HEK293T (cell line): ENCODE measurements around the gene HTRA1.

Experiments used
- CTCF ChIA-PET: fragments of 350-600 bp; formaldehyde crosslinking; extraction: SDS; loops from one replicate; lab custom pipeline; 2021; ENCODE audit warnings: antibody characterized with exemption, inconsistent platforms; lab: Yijun Ruan, JAX
- POLR2A ChIA-PET: fragments of 350-600 bp; formaldehyde crosslinking; extraction: SDS; loops from one replicate; lab custom pipeline; 2020; ENCODE audit warnings: antibody characterized with exemption, inconsistent platforms; lab: Yijun Ruan, JAX
- DNase-seq: peaks from one replicate; pipeline ENCODE4 v3.0.0; 2012; ENCODE audit warnings: mixed read lengths; ENCODE audit errors: extremely low spot score
- ARNT ChIP-seq: fragments of 450-650 bp; IDR thresholded peaks from 2 replicates; pipeline ENCODE4 v1.6.1; 2017; ENCODE audit warnings: mild to moderate bottlenecking
- BHLHE40 ChIP-seq: fragments of 450-650 bp; IDR thresholded peaks from 2 replicates; pipeline ENCODE4 v1.6.1; 2016; ENCODE audit warnings: mild to moderate bottlenecking, moderate library complexity, borderline replicate concordance
- CTBP1 ChIP-seq: fragments of 450-650 bp; IDR thresholded peaks from 2 replicates; pipeline ENCODE4 v1.6.1; 2016; ENCODE audit warnings: borderline replicate concordance
- ELF4 ChIP-seq: fragments of 450-650 bp; IDR thresholded peaks from 2 replicates; pipeline ENCODE4 v1.6.1; 2017; ENCODE audit warnings: antibody characterized with exemption
- FOXA1 ChIP-seq: fragments of 450-650 bp; IDR thresholded peaks from 2 replicates; pipeline ENCODE4 v1.6.1; 2016; ENCODE audit warnings: mild to moderate bottlenecking
- FOXK2 ChIP-seq: fragments of 450-650 bp; IDR thresholded peaks from 2 replicates; pipeline ENCODE4 v1.6.1; 2016; ENCODE audit warnings: mild to moderate bottlenecking
- FOXM1 ChIP-seq: fragments of 450-650 bp; IDR thresholded peaks from 2 replicates; pipeline ENCODE4 v1.6.1; 2017; ENCODE audit warnings: mild to moderate bottlenecking, borderline replicate concordance
- HDGF ChIP-seq: fragments of 450-650 bp; IDR thresholded peaks from 2 replicates; pipeline ENCODE4 v1.6.1; 2017; ENCODE audit warnings: antibody characterized with exemption, borderline replicate concordance
- L3MBTL2 ChIP-seq: fragments of 450-650 bp; conservative IDR thresholded peaks from 2 replicates; pipeline ENCODE4 v1.6.1; 2016; ENCODE audit warnings: mild to moderate bottlenecking
- LEF1 ChIP-seq: fragments of 450-650 bp; IDR thresholded peaks from 2 replicates; pipeline ENCODE4 v1.6.1; 2017; ENCODE audit warnings: mild to moderate bottlenecking, borderline replicate concordance
- NFRKB ChIP-seq: fragments of 450-650 bp; IDR thresholded peaks from 2 replicates; pipeline ENCODE4 v1.6.1; 2016; ENCODE audit warnings: mild to moderate bottlenecking, moderate library complexity
- SP1 ChIP-seq: fragments of 450-650 bp; IDR thresholded peaks from 2 replicates; pipeline ENCODE4 v1.6.1; 2017
- SUZ12 ChIP-seq: fragments of 450-650 bp; IDR thresholded peaks from 2 replicates; pipeline ENCODE4 v1.6.1; 2016; ENCODE audit warnings: mild to moderate bottlenecking
- TARDBP ChIP-seq: fragments of 450-650 bp; IDR thresholded peaks from 2 replicates; pipeline ENCODE4 v1.6.1; 2016
- ZNF384 ChIP-seq: fragments of 450-650 bp; IDR thresholded peaks from 2 replicates; pipeline ENCODE4 v1.6.1; 2016
- TF ChIP-seq, protein P1 (sequence below): fragments of 450-650 bp; IDR thresholded peaks from 2 replicates; pipeline ENCODE4 v1.6.1; 2016

Gene HTRA1

DNA sequence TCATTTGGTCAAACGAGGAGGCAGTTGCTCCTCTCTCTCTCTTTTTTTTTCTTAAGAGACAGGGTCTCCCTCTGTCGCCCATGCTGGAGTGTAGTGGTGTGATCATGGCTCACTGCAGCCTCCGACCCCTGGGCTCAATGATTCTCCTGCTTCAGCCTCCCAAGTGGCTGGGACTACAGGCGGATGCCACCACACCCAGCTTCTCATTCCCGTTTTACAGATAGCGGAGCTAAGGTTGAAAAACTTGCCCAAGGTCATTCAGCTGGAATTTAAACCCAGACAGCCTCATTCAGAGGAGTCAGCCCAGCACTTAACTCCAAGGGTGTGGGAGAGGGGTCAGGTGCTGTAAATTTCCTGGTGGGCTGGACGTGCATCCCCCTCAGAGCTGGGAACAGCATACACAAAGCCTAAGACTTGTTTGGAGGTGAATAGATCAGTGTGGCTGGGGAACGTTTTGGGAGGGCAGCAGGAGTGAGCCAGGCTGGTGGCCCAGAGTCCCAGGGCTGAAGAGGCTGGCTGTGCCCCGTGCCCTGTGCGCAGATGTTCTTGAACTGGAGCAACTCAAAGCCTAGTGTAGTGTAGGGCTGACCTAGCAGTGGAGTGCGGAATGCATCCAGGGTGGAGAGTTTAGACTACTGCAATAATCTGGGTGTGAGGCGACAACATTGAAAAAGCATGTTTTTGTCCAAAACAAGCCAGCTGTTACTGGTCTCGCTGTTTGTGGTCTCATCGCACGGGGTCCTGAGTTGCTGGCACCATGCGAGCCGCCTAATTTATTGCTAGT lies 2.3 kb downstream of the HTRA1 start:
- no peak for DNase-seq
- ChIA-PET CTCF (no interaction called here), POLR2A (no interaction called here)
- no peak for TF ChIP-seq ELF4
- TF ChIP-seq ARNT = no peak
- no peak for TF ChIP-seq FOXK2
- no peak for TF ChIP-seq CTBP1
- TF ChIP-seq, protein P1, sequence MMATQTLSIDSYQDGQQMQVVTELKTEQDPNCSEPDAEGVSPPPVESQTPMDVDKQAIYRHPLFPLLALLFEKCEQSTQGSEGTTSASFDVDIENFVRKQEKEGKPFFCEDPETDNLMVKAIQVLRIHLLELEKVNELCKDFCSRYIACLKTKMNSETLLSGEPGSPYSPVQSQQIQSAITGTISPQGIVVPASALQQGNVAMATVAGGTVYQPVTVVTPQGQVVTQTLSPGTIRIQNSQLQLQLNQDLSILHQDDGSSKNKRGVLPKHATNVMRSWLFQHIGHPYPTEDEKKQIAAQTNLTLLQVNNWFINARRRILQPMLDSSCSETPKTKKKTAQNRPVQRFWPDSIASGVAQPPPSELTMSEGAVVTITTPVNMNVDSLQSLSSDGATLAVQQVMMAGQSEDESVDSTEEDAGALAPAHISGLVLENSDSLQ = no peak
- TF ChIP-seq BHLHE40 = no peak
- no peak for TF ChIP-seq FOXA1
- TF ChIP-seq TARDBP = no peak
- TF ChIP-seq HDGF = no peak
- no peak for TF ChIP-seq FOXM1

DNA sequence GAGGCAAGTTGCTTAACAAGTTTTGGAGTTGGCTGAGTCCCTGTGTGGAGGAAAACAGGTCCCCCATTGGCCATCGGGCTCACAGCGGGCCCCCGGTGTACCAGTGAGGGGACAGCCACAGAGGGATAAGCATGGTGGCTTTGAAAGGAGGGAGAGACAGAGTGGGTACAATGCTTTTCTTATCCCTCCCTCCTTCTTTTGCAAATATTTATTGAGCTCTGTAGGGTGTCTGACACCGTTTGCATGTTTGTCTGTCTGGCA lies 2.8 kb downstream of the HTRA1 start:
- TF ChIP-seq FOXA1 (no peak), HDGF (no peak), ARNT (no peak), SUZ12 (no peak), FOXM1 (no peak), LEF1 (no peak), FOXK2 (no peak), SP1 (no peak), CTBP1 (no peak), NFRKB (no peak), L3MBTL2 (no peak), ZNF384 (no peak), ELF4 (no peak), TARDBP (no peak), BHLHE40 (no peak)
- TF ChIP-seq, protein P1 = no peak
- ChIA-PET POLR2A (no interaction called here), CTCF (no interaction called here)
- DNase-seq = no peak

DNA sequence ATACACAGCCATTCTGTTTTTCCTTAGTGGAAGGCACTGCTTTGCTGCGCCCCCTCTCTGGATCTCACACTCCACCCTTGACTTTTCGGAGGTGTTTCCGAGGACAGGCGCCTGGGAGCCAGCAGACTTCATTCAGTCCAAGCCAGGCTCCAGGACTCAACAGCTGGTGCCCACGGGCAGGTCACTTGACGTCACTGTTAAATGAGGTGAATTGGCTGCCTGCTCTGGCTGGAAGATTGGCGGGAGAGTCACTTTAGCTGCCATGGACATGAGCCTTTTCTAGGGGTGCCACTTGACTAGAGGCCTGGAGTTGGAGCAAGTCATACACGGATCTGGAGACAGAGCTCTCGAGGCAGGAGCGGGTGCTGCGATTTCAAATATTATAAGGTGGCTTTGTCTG lies 3.2 kb downstream of the HTRA1 start:
- DNase-seq = no peak
- ChIA-PET CTCF (no interaction called here), POLR2A (no interaction called here)
- no peak for TF ChIP-seq FOXM1
- no peak for TF ChIP-seq TARDBP
- no peak for TF ChIP-seq CTBP1
- TF ChIP-seq ZNF384 = no peak
- no peak for TF ChIP-seq SUZ12

DNA sequence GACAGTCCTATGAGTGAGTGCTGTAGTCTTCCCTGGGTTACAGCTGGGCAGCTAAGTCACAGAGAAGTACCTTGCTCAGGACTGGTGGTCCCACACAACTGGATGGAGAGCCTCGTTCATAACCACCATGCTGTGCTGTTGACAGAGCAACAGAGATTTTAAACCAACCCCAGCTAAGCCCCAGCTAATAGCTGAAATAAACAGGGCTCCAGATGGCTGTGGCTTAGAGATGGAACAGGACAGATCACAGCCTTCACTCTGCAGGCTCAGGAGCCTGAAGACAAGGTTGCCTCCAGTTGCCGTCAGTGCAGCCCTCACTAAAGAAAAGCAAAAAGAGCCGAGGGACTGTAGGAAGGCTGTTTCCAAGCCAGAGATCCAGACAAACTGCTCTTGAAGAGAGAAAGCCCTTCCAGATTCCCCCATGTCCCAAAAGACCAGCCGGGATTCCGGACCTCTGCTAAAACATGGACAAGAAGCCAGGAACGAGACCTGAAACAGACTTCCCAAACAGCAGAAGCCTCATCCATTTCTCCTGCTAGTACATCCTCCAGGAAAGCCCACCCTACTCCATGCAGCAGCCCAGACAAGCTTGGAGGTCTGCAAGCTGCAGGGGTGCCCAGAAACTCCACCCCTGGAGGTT lies 4.2 kb downstream of the HTRA1 start:
- ChIA-PET POLR2A (no interaction called here), CTCF (no interaction called here)
- TF ChIP-seq L3MBTL2 = no peak
- no peak for DNase-seq

DNA sequence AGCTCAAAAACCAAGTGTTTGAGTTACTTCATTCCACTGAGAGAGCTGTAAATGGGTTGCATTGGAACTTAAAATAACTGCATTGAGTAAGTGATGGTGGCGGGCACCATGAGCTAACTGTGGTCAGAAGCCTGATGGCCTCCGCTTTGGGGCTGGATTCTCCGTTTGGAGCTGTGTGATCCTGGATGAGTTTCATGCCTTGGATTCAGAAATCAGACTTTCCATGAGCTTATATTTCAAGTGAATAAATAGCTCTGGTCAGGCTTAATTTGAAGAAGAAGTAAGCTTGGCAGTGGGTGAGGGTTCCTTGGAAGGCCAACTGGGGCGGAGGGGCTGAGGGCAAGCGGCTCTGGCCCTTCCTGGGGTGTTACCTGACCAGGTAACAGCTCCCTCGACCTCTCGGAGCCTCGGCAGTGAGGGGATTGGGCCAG lies 5.6 kb downstream of the HTRA1 start:
- CTCF ChIA-PET = interaction anchor here (0.7 kb wide), 1 partner anchor 31 kb away, joined by 3 read pairs; no protein-coding TSS in a partner anchor
- POLR2A ChIA-PET = no interaction called here
- DNase-seq = no peak
- TF ChIP-seq TARDBP (no peak), CTBP1 (no peak), BHLHE40 (no peak), FOXK2 (no peak), FOXM1 (no peak)
- TF ChIP-seq, protein P1 = no peak

DNA sequence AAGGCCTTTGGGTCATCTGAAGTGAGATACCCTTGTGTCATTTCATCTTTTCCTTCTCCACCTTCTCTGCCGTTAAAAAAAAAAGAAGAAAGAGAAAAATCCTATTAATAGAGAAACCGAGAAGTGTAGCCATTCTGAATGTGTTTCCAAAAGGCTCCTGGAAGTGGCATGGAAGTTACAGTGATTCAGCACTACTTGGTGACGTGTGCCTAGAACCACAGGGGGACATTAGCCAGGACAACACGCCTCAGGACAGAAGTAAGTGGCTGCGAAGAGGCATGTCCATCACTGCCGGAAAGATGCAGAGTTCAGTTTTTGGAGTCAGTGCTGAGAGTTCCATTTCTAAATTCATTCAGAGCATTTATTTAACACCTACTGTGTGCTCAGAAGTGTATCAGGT lies 6.3 kb downstream of the HTRA1 start:
- ChIA-PET POLR2A (no interaction called here), CTCF (no interaction called here)
- no peak for TF ChIP-seq LEF1
- no peak for DNase-seq

DNA sequence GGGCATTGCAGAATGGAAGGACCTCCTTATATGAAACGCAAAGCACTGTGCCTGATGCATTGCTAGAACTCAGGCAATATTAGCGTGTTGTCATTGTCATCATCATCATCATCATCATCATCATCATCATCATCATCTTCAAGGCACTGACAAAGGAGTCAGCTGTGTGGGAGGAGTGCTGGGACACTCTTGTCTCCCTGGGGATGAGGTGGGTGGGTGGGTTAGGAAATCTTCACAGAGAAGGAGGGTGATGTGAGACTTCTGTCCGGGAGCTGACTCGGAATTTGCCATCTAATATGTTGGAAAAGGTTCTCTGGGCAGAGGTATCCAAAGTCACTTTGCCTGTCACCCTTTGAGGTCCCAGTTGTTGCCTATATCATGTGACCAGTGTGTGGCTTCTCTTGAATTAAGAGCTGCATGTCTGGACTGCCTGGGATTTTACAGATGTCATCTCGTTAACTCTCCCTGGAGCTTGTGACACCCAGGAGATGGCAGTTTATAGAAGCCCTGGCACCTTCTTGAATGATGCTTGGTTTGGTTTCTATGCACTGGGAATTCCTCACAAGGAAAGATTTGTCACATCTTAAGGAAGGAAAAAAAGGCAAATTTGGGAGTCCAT lies 7.1 kb downstream of the HTRA1 start:
- ChIA-PET POLR2A (no interaction called here), CTCF (no interaction called here)
- no peak for DNase-seq

More for the DNA sequence above, 7.1 kb downstream of the HTRA1 start:
- TF ChIP-seq FOXM1 (no peak), BHLHE40 (no peak), TARDBP (no peak), FOXA1 (no peak)
- TF ChIP-seq, protein P1 = no peak
